B cell (primary cell): ENCODE data around the gene IFI27L2. TPM values are rescaled to one million over a fixed set of nuclear protein-coding genes. Genes with fewer than 3 reads are reported as not detected.

ENCODE experiments used
- ATAC-seq: fragments of 200-7000 bp; cut with Tn5 transposase; one replicate; pipeline ENCODE4 v1.10.0; 2021; ENCODE audit warnings: low read depth, mild to moderate bottlenecking, moderate number of reproducible peaks, moderate library complexity
- CTCF ChIA-PET: fragments of 350-600 bp; sonication (Branson Sonifier 250); formaldehyde crosslinking; loops from one replicate; lab custom pipeline; 2021; ENCODE audit warnings: antibody characterized with exemption, inconsistent platforms; lab: Charles Lee
- POLR2A ChIA-PET: fragments of 350-600 bp; sonication (Branson Sonifier 250); formaldehyde crosslinking; loops from one replicate; lab custom pipeline; 2021; ENCODE audit warnings: antibody characterized with exemption; lab: Charles Lee
- DNase-seq: peaks from one replicate; pipeline ENCODE4 v3.0.0; 2013
- H2AFZ ChIP-seq: 2 replicates; pipeline ENCODE4 v1.6.1; 2012; ENCODE audit warnings: mild to moderate bottlenecking, low read depth, low read length; ENCODE audit not compliant: insufficient read depth, poor library complexity, severe bottlenecking
- H3K27ac ChIP-seq, 2 donors: 1 replicate in 1 of 2; 2 replicates in 1 of 2; pipeline ENCODE4 v1.5.1; 2012 to 2013; ENCODE audit warnings: low read length in 2 of 2, mild to moderate bottlenecking in 2 of 2, moderate library complexity in 1 of 2
- H3K27me3 ChIP-seq, 4 experiments: fragments of 200-600 bp in 1 of 4; sonication (generic) in 1 of 4; replicated peaks in 1 of 4; 1 replicate in 2 of 4; 2 replicates in 2 of 4; pipeline versions ENCODE4 v1.6.1 to v1.7.0; 2013 to 2016; ENCODE audit warnings: low read length in 3 of 4, mild to moderate bottlenecking in 2 of 4, mixed read lengths in 1 of 4, moderate library complexity in 1 of 4; ENCODE audit not compliant: insufficient read depth in 4 of 4, control insufficient read depth in 3 of 4; ENCODE audit errors: control extremely low read depth in 1 of 4
- H3K36me3 ChIP-seq, 2 experiments: replicated peaks in 1 of 2; 1 replicate in 1 of 2; 2 replicates in 1 of 2; pipeline versions ENCODE4 v1.6.1 to v1.7.1; 2013; ENCODE audit warnings: low read length in 1 of 2; ENCODE audit not compliant: insufficient read depth in 2 of 2, control insufficient read depth in 1 of 2; ENCODE audit errors: control extremely low read depth in 1 of 2, extremely low read depth in 1 of 2
- H3K4me1 ChIP-seq, 2 donors: fragments of 200-600 bp in 1 of 2; sonication (generic) in 1 of 2; 1 replicate in 1 of 2; 2 replicates in 1 of 2; pipeline versions ENCODE4 v1.5.1 to v1.6.1; 2013 to 2017; ENCODE audit warnings: low read length in 2 of 2; ENCODE audit not compliant: control insufficient read depth in 2 of 2, insufficient read depth in 2 of 2
- H3K4me2 ChIP-seq: replicated peaks from 2 replicates; pipeline ENCODE3; 2012; ENCODE audit warnings: mild to moderate bottlenecking, low read depth, low read length; ENCODE audit not compliant: poor library complexity, severe bottlenecking
- H3K4me3 ChIP-seq, 5 experiments: fragments of 200-600 bp in 1 of 5; sonication (generic) in 1 of 5; 1 replicate in 3 of 5; 2 replicates in 2 of 5; pipeline versions ENCODE4 v1.5.1 to v1.7.0; 2011 to 2016; ENCODE audit warnings: low read length in 4 of 5, mild to moderate bottlenecking in 4 of 5, low read depth in 2 of 5, control low read depth in 1 of 5, moderate library complexity in 1 of 5; ENCODE audit not compliant: insufficient read depth in 1 of 5; ENCODE audit errors: control extremely low read depth in 1 of 5, extremely low read depth in 1 of 5
- H3K79me2 ChIP-seq: fragments of 200-600 bp; sonication (generic); one replicate; pipeline ENCODE4 v1.6.0; 2016; ENCODE audit warnings: low read length; ENCODE audit not compliant: control insufficient read depth, insufficient read depth
- H3K9ac ChIP-seq: fragments of 200-600 bp; sonication (generic); 2 replicates; pipeline ENCODE4 v1.6.1; 2017; ENCODE audit warnings: mild to moderate bottlenecking, low read length, moderate library complexity
- H3K9me3 ChIP-seq, 3 donors: one replicate each; pipeline versions ENCODE4 v1.6.1 to v1.7.1; 2013; ENCODE audit warnings: low read length in 2 of 3; ENCODE audit not compliant: control insufficient read depth in 2 of 3, insufficient read depth in 1 of 3; ENCODE audit errors: control extremely low read depth in 1 of 3
- H4K20me1 ChIP-seq: 2 replicates; pipeline ENCODE4 v1.6.0; 2012; ENCODE audit warnings: mild to moderate bottlenecking, low read length; ENCODE audit not compliant: insufficient read depth, control insufficient read depth, poor library complexity, severe bottlenecking
- H3K27ac Mint-ChIP-seq: one replicate; pipeline ENCODE4 v1.8.0; 2021; ENCODE audit warnings: mixed read lengths
- H3K27me3 Mint-ChIP-seq: one replicate; pipeline ENCODE4 v1.8.0; 2021; ENCODE audit warnings: mixed read lengths
- H3K4me1 Mint-ChIP-seq: one replicate; pipeline ENCODE4 v1.8.0; 2021; ENCODE audit warnings: mixed read lengths
- H3K4me3 Mint-ChIP-seq: one replicate; pipeline ENCODE4 v1.8.0; 2021; ENCODE audit warnings: mixed read lengths
- H3K9me3 Mint-ChIP-seq: one replicate; pipeline ENCODE4 v1.8.0; 2022; ENCODE audit warnings: mixed read lengths; ENCODE audit not compliant: insufficient read depth
- CTCF ChIP-seq: fragments of 200-600 bp; IDR thresholded peaks from one replicate; pipeline ENCODE4 v1.8.0; 2022; ENCODE audit warnings: antibody characterized with exemption, mild to moderate bottlenecking
- EZH2 ChIP-seq: IDR thresholded peaks from 2 replicates; pipeline ENCODE4 v1.6.1; 2012; ENCODE audit warnings: borderline replicate concordance, low read depth, mild to moderate bottlenecking, moderate library complexity, low read length; ENCODE audit not compliant: insufficient read depth, poor library complexity, severe bottlenecking
- WGBS: methylation state at CpG from one replicate; pipeline ENCODE4 v1.1.5; 2013; ENCODE audit warnings: missing lambda C conversion rate; ENCODE audit not compliant: insufficient coverage; 5-methylcytosine and 5-hydroxymethylcytosine counted together
- intact Hi-C: fragments of 100-400 bp; cut with micrococcal nuclease; formaldehyde crosslinking; loops from one replicate; pipeline ENCODE4 v1.10.0; 2022
- polyA plus RNA-seq: library from polyadenylated mRNA; depleted of rRNA; stranded (reverse); fragments of >200 nt; gene quantifications from 2 replicates; pipeline ENCODE4 v1.2.3, GENCODE V29; 2012
- total RNA-seq, 2 donors: library from RNA; stranded (reverse); fragments of 120-200 nt in 1 of 2; gene quantifications; 1 replicate in 1 of 2; 2 replicates in 1 of 2; pipeline versions ENCODE4 v1.2.3 to v1.2.4, GENCODE V29; 2013 to 2022

The IFI27L2 gene
- total and polyA plus RNA-seq, 2 donors (not counting 1 experiment from before 2014, with no cell fraction given): 30.2 to 57.4 TPM

DNA sequence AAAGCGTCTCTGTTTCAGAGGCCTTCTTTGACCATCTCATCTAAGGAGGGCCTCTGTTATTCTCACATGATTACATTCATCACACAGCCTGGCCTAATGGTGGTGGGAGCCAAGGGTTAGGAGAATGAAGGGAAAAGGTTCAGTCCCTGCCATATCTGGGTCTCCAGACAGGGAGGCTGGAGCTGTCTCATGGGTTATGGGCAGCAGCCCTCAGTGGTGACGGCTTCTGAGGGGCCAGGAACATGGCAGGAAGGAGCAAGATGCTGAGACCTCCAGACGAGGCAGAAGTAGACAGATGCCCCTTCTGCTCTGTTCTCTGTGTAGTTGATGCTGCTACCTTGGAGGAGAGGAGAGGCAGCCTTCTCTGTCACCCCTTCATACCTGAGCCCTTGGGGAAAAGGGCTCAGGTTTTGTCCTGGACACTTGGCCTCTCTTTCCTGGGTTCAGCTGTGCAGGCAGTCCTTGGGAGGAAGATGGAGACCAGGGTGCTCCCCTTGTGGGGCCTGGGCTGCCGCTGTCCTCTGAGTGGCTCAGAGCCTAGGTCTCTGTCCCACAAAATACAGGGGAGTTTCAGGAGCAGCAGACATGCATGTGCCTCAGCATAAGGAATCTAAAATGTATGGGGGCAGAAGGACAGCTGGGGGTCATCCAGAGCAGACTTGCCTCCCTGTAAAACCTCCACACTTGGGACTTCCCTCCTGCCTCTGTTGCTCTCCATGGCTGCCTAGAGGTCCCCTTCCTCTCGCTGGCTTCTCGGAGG is 3.6 kb downstream of the IFI27L2 start:
- Histone ChIP-seq H3K9ac (no peak overlapping the region), H3K36me3 (peaks cover 0 to 3% of the 10 kb centered on the region in 2 experiments), H3K4me1 (peaks cover 12 to 18% of the 10 kb centered on the region in 2 donors), H4K20me1 (no peaks in the 10 kb centered on the region), H2AFZ (no peak overlapping the region), H3K27me3 (no peaks in the 10 kb centered on the region), H3K27ac (no peak overlapping the region), H3K4me2 (no peak overlapping the region), H3K4me3 (no peak overlapping the region), H3K79me2 (no peaks in the 10 kb centered on the region), H3K9me3 (peaks cover 0 to 7% (median 0%) of the 10 kb centered on the region in 3 donors)
- no peak for DNase-seq
- peaks cover 12% of the 10 kb centered on the region for H3K27me3 Mint-ChIP-seq
- 85% methylated on average over 5 of the region's 6 CpGs for WGBS
- ATAC-seq: no peak
- H3K4me3 Mint-ChIP-seq: no peak overlapping the region
- CTCF ChIA-PET: interaction anchor here (0.7 to 1.2 kb wide), 2 partner anchors 11 to 89 kb away, joined by 3 read pairs; no protein-coding TSS in a partner anchor
- intact Hi-C loops: no loop called here
- H3K4me1 Mint-ChIP-seq: peaks cover 14% of the 10 kb centered on the region
- TF ChIP-seq CTCF: no peak
- no peak for TF ChIP-seq EZH2
- H3K9me3 Mint-ChIP-seq: peaks cover under 1% of the 10 kb centered on the region
- POLR2A ChIA-PET: no interaction called here
- H3K27ac Mint-ChIP-seq: no peak overlapping the region
